GM23248 (cell line): ENCODE data around the gene PJVK. TPM values are rescaled to one million over a fixed set of nuclear protein-coding genes. Genes with fewer than 3 reads are reported as not detected.
"Not testable (repeated sequence)": the region's sequence is repeated elsewhere in the genome, so short reads cannot be mapped to it uniquely, and the experiment has no call there.

Experiments
- DNase-seq: peaks from one replicate; pipeline ENCODE4 v3.0.0-alpha.2; 2015
- H2AFZ ChIP-seq: fragments of 200-600 bp; sonication (generic); 2 replicates; pipeline ENCODE4 v1.6.1; 2016; ENCODE audit warnings: antibody characterized with exemption
- H3F3A ChIP-seq: fragments of 200-600 bp; sonication (generic); 2 replicates; pipeline ENCODE4 v1.6.1; 2016; ENCODE audit warnings: mild to moderate bottlenecking, antibody characterized with exemption, mixed run types; ENCODE audit not compliant: insufficient read depth
- H3K27ac ChIP-seq: fragments of 200-600 bp; sonication (generic); 2 replicates; pipeline ENCODE4 v1.5.1; 2016; ENCODE audit warnings: mild to moderate bottlenecking
- H3K27me3 ChIP-seq: fragments of 200-600 bp; sonication (generic); replicated peaks from 2 replicates; pipeline ENCODE4 v1.6.1; 2016; ENCODE audit warnings: mild to moderate bottlenecking; ENCODE audit not compliant: insufficient read depth
- H3K36me3 ChIP-seq: fragments of 200-600 bp; sonication (generic); 2 replicates; pipeline ENCODE4 v1.6.1; 2016; ENCODE audit warnings: low read depth, mild to moderate bottlenecking
- H3K4me1 ChIP-seq: fragments of 200-600 bp; sonication (generic); 2 replicates; pipeline ENCODE4 v1.6.1; 2016; ENCODE audit warnings: mild to moderate bottlenecking; ENCODE audit not compliant: insufficient read depth
- H3K4me2 ChIP-seq: fragments of 200-600 bp; sonication (generic); one replicate; pipeline ENCODE4 v1.6.1; 2016; ENCODE audit warnings: mild to moderate bottlenecking; ENCODE audit not compliant: unreplicated experiment
- H3K4me3 ChIP-seq: fragments of 200-600 bp; sonication (generic); 2 replicates; pipeline ENCODE4 v1.5.1; 2016; ENCODE audit warnings: mild to moderate bottlenecking
- H3K79me2 ChIP-seq: fragments of 200-600 bp; sonication (generic); 2 replicates; pipeline ENCODE4 v1.6.1; 2016; ENCODE audit warnings: mild to moderate bottlenecking; ENCODE audit not compliant: insufficient read depth
- H3K9ac ChIP-seq: fragments of 200-600 bp; sonication (generic); 2 replicates; pipeline ENCODE4 v1.6.1; 2016; ENCODE audit warnings: mild to moderate bottlenecking
- H3K9me2 ChIP-seq: fragments of 200-600 bp; sonication (generic); 2 replicates; pipeline ENCODE4 v1.6.1; 2016; ENCODE audit warnings: mixed run types, mild to moderate bottlenecking, moderate library complexity; ENCODE audit not compliant: insufficient read depth
- H3K9me3 ChIP-seq: fragments of 200-600 bp; sonication (generic); one replicate; pipeline ENCODE4 v1.6.1; 2017; ENCODE audit warnings: low read depth
- H4K20me1 ChIP-seq: fragments of 200-600 bp; sonication (generic); 2 replicates; pipeline ENCODE4 v1.6.0; 2016; ENCODE audit not compliant: insufficient read depth
- EZH2 ChIP-seq: fragments of 200-600 bp; sonication (generic); IDR thresholded peaks from 2 replicates; pipeline ENCODE4 v1.6.1; 2018; ENCODE audit warnings: antibody characterized with exemption, mild to moderate bottlenecking; ENCODE audit not compliant: insufficient read depth, poor library complexity, severe bottlenecking
- EZH2phosphoT487 ChIP-seq: fragments of 200-600 bp; sonication (generic); IDR thresholded peaks from 2 replicates; pipeline ENCODE4 v1.6.1; 2018; ENCODE audit warnings: antibody characterized with exemption, moderate library complexity, mild to moderate bottlenecking, low read depth; ENCODE audit not compliant: insufficient read depth
- WGBS, 2 experiments: methylation state at CpG; one replicate each; pipeline ENCODE4 v1.1.6; 2015 to 2017; ENCODE audit warnings: low lambda C conversion rate in 2 of 2, low coverage in 1 of 2; ENCODE audit errors: missing lambda C conversion rate in 2 of 2; 5-methylcytosine and 5-hydroxymethylcytosine counted together
- in situ Hi-C: fragments of 300-500 bp; cut with MboI; formaldehyde crosslinking; loops from 2 replicates; pipeline ENCODE4 v1.15.0; 2020
- polyA plus RNA-seq: library from polyadenylated mRNA; unstranded; fragments of >200 nt; fragmentation: Nextera tagmentation; extraction: Ambion mirVana; gene quantifications from 2 replicates; pipeline ENCODE4 v1.2.1, GENCODE V29; 2016
- total RNA-seq: library from RNA; depleted of rRNA; stranded (reverse); fragments of >200 nt; shearing (Covaris generic); gene quantifications from 2 replicates; pipeline ENCODE4 v1.2.3, GENCODE V29; 2014

PJVK gene
- total and polyA plus RNA-seq, 2 experiments from 2014 or later: 0.97 to 1.6 TPM

GRCh38 chr2:178409261-178409660, 41.9 kb upstream of the PJVK start:
- Histone ChIP-seq H3K4me3 (no peak overlapping the region), H3K9me2 (no peaks in the 10 kb centered on the region), H3K4me2 (no peak overlapping the region), H3K79me2 (no peaks in the 10 kb centered on the region), H3K4me1 (peaks cover 6% of the 10 kb centered on the region; the same call in 1 of the 2 replicates), H2AFZ (0 out of 2 replicates have a peak overlapping the region, but pooled peaks have one; percentile 9), H4K20me1 (no peaks in the 10 kb centered on the region), H3K27me3 (no peaks in the 10 kb centered on the region), H3K27ac (no peak overlapping the region), H3K9ac (no peak overlapping the region), H3K36me3 (no peaks in the 10 kb centered on the region), H3F3A (peaks cover 9% of the 10 kb centered on the region), H3K9me3 (no peaks in the 10 kb centered on the region)
- no peak for TF ChIP-seq EZH2
- TF ChIP-seq EZH2phosphoT487: no peak
- 23 to 25% methylated on average over 5 of the region's 5 CpGs for WGBS, 2 experiments
- in situ Hi-C loops: no loop called here
- DNase-seq: no peak

- Histone ChIP-seq H3K9ac (no peak overlapping the region), H2AFZ (no peak overlapping the region), H3K9me3 (no peaks in the 10 kb centered on the region), H3K36me3 (no peaks in the 10 kb centered on the region), H3K4me3 (no peak overlapping the region), H3K4me2 (no peak overlapping the region), H4K20me1 (no peaks in the 10 kb centered on the region), H3K27me3 (no peaks in the 10 kb centered on the region), H3K9me2 (no peaks in the 10 kb centered on the region), H3F3A (peaks cover 8% of the 10 kb centered on the region; the same call in 1 of the 2 replicates), H3K27ac (no peak overlapping the region), H3K79me2 (peaks cover 7% of the 10 kb centered on the region), H3K4me1 (peaks cover 7% of the 10 kb centered on the region)
- TF ChIP-seq EZH2phosphoT487: no peak
- no peak for TF ChIP-seq EZH2
- DNase-seq: no peak
- WGBS, 2 experiments: 65 to 70% methylated on average over 3 of the region's 3 CpGs
- in situ Hi-C loops: loop anchor here (10.0 kb wide), 1 partner anchor 287 kb away; no protein-coding TSS in a partner anchor
Measured at GRCh38 chr2:178412047-178412446, 39.1 kb upstream of the PJVK start.

DNA sequence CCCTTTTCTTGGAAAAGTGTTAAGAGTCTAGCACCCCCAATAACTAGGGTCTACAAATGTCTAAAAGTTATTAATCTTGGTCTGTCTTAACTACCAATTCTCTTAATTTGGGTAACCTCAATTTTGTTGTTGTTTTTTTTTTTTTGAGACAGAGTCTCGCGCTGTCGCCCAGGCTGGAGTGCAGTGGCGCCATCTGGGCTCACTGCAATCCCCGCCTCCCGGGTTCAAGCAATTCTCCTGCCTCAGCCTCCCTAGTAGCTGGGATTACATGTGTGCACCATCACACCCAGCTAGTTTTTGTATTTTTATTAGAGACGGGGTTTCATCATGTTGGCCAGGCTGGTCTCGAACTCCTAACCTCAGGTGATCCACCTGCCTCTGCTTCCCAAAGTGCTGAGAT, 38.7 kb upstream of the PJVK start:
- not testable (repeated sequence) for H3K27me3 ChIP-seq, H3K36me3 ChIP-seq, DNase-seq, H3K79me2 ChIP-seq, H3K9me3 ChIP-seq, H3K9me2 ChIP-seq, H2AFZ ChIP-seq, H3K4me1 ChIP-seq, H3F3A ChIP-seq, H3K27ac ChIP-seq, H4K20me1 ChIP-seq, H3K9ac ChIP-seq
- Histone ChIP-seq H3K4me2 (peak overlapping the region; percentile 99), H3K4me3 (0 out of 2 replicates have a peak overlapping the region, but pooled peaks have one; percentile 81)
- 97 to 100% methylated on average over 8 of the region's 8 CpGs for WGBS, 2 experiments
- in situ Hi-C loops: loop anchor here (10.0 kb wide), 1 partner anchor 288 kb away; no protein-coding TSS in a partner anchor

GRCh38 chr2:178413472-178414265, 37.5 kb upstream of the PJVK start:
- in situ Hi-C loops: loop anchor here (10.0 kb wide), 1 partner anchor 289 kb away; no protein-coding TSS in a partner anchor
- Histone ChIP-seq H3K27ac (peak overlapping the region; percentile 90), H3K9me2 (no peaks in the 10 kb centered on the region), H3F3A (peaks cover 8% of the 10 kb centered on the region; the same call in 1 of the 2 replicates), H4K20me1 (no peaks in the 10 kb centered on the region), H2AFZ (peak overlapping the region; percentile 96), H3K79me2 (peaks cover 7% of the 10 kb centered on the region), H3K9ac (peak overlapping the region; percentile 91), H3K4me1 (peaks cover 7% of the 10 kb centered on the region), H3K9me3 (no peaks in the 10 kb centered on the region), H3K27me3 (no peaks in the 10 kb centered on the region), H3K4me3 (peak overlapping the region; percentile 81), H3K36me3 (no peaks in the 10 kb centered on the region), H3K4me2 (peak overlapping the region; percentile 99)
- 1% methylated on average over 45 of the region's 45 CpGs for WGBS, 2 experiments
- TF ChIP-seq EZH2: no peak
- peak; percentile 89 for DNase-seq
